HG02610 (cell line): ENCODE measurements around the gene DGKB.

ENCODE experiments used
- ATAC-seq: cut with Tn5 transposase; IDR thresholded peaks from one replicate; pipeline ENCODE4 v1.9.1; 2021; ENCODE audit warnings: mild to moderate bottlenecking, moderate library complexity; ENCODE audit not compliant: unreplicated experiment

Gene DGKB

GRCh38 chr7:14600766-14601367 is 301.7 kb downstream of the DGKB start:
- ATAC-seq, result no peak

DNA sequence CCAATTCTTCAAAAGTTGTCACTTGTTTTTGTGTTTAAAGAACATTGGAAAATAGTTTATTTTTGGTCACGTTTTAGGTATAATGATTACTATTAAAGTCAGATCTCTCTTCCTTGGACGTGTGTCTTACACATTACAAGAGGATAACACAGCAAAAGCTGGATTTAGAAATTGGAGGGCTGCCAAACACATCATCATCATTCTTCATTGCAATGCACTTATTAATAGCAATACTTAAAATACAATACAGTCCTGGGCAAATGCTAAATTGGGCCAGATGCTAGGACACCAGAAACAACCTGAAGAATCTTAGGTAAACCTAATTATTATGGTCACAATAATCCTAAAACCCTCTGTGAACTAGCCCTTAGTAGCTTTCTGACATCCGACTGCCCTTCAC is 303.6 kb downstream of the DGKB start:
- no peak for ATAC-seq

GRCh38 chr7:14596421-14596820 is 306.1 kb downstream of the DGKB start:
- no peak for ATAC-seq

DNA sequence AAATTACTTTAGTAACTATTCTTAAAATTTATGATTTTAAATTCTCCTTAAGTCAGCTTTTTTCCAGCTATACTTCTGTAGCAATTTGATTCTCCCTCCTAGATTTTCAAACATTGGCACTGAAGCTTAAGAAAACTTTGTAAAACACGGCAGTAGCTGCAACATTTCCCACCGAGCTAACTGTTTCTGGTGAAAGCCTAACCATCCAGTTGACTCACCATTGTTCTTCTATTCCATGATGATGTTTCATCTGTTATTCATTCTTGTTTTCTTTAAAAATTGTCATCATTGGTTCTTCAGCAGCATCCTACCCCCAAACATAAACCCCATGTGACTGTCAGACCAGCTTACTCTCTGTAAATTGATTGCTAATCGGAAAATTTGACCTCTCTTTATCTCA is 312.3 kb downstream of the DGKB start:
- ATAC-seq, result no peak

GRCh38 chr7:14585232-14585631 is 317.3 kb downstream of the DGKB start:
- no peak for ATAC-seq

GRCh38 chr7:14583518-14583917 is 319.0 kb downstream of the DGKB start:
- no peak for ATAC-seq

DNA sequence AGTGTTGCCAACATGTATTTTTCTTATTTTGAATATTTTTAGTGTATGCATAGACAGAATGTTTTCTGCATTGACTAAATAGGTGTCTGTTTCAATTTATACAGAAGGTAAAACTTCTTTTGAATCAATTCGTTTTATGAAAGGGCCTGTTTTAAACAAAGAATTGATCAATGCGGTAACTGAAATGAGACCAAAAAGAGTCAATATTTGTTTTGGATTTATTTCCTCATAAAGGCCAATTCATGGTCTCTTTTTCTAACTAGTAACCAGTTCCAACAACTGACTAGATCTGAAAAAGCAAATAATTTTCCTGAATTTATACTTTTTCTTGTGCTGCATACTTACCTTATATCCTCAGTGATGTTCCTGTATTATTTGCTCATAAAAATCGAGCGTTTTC is 320.5 kb downstream of the DGKB start:
- no peak for ATAC-seq

DNA sequence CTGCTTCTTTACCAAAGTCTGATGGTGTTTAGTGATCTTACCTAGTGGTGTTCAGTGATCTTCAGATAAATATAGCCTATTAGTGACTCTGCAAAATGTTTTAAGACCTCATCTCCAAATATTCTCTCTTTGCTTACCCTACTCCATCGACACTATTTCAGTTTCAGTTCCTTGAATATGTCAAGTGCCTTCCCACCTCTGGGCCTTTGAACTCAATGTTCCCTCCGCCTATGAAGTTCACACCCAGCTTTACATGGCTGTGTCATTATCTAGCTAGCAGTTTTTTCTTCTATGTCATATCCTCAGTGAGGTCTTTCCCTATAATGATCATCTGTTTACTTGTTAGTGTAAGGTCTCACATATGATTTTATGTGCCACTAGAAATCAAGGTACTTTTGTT is 322.6 kb downstream of the DGKB start:
- no peak for ATAC-seq

DNA sequence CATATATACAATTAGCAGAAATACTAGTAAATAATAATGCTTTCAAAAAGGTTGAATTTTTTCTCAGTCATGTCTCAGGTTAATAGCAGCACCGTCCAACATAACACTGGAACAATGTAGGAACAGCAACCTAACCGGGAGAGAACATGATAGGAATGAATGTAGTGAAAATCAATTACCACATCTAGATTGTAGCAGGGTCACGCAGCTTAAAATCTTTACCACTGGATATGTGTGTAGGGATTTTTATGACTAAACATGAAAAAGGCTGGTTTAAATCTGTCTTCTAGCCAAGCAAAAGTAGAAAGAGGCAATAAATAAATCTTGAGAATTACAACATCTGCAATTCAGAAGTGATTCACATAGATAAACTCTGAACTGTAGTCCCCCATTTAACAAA is 326.0 kb downstream of the DGKB start:
- no peak for ATAC-seq

- ATAC-seq, result no peak
Measured at GRCh38 chr7:14570750-14571607, 331.6 kb downstream of the DGKB start.

DNA sequence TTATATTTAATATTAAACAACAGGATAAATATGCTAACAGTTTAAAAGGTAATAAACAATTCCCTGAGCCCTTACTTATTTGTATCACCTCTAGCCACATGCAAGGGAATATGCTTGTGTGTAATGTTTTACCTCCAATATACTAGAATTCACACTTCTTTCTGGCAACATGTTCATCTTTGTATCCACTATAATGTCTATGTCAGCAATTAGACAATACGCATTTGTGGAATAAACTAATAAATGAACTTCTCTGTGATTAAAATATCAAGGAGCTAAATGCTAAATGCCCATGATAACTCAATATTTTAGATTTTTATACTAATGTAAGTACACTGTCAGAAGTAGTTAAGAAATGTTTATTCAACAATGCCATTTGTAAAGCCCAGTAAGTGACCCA is 350.5 kb downstream of the DGKB start:
- no peak for ATAC-seq

- ATAC-seq, result no peak
Measured at GRCh38 chr7:14551310-14551709, 351.2 kb downstream of the DGKB start.

- no peak for ATAC-seq
Measured at GRCh38 chr7:14542624-14543023, 359.9 kb downstream of the DGKB start.

DNA sequence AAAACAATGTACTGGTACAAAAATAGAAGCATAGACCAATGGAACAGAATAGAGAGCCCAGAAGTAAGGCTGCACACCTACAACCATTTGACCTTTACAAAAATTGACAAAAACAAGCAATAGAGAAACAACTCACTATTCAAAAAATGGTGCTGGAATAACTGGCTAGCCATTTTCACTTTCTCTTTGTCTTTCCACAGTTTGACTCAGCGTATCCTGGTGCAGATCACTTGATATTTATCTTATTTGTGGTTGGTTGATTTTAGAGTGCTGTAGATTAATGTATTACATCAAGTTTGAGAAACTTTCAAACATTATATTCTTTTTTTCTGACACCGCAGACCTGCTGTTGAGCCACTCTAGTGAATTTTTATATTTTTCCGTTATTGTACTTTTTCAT is 381.4 kb downstream of the DGKB start:
- ATAC-seq, result no peak

DNA sequence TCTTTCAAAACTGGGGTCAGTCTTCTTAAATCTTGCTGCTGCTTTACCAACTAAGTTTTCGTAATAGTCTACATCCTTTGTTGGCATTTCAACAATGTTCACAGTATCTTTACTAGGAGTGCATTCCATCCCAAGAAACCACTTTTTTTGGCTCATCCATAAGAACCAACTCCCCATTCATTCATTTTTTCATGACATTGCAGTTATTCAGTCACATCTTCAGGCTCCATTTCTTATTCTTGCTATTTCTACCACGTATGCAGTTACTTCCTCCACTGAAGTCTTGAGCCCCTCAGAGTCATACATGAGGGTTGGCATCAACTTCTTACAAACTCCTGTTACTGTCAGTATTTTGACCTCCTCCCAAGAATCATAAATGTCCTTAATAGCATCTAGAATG is 392.3 kb downstream of the DGKB start:
- ATAC-seq, result no peak

- ATAC-seq, result no peak
Measured at GRCh38 chr7:14507617-14508016, 394.9 kb downstream of the DGKB start.

- no peak for ATAC-seq
Measured at GRCh38 chr7:14505906-14506305, 396.6 kb downstream of the DGKB start.

DNA sequence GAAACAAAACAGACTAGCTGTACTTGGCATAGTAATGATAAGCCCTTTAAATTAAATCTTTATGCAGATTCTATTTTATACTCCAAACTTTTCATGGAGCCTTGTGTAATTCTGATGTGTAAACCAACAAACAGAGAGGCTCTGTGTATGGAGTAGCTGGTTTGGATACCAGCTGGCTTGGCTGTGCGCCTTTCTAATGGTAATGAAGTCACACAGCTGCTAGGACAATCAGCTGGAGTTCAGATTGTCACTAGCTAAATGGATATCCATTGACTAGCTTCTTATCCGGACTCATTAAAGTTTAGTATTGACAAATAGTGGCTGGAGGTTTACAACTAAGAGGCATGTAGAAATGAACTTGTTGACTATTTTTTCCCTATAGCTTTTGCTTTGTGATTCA is 398.4 kb downstream of the DGKB start:
- ATAC-seq, result no peak

GRCh38 chr7:14503623-14504022 is 398.9 kb downstream of the DGKB start:
- no peak for ATAC-seq

DNA sequence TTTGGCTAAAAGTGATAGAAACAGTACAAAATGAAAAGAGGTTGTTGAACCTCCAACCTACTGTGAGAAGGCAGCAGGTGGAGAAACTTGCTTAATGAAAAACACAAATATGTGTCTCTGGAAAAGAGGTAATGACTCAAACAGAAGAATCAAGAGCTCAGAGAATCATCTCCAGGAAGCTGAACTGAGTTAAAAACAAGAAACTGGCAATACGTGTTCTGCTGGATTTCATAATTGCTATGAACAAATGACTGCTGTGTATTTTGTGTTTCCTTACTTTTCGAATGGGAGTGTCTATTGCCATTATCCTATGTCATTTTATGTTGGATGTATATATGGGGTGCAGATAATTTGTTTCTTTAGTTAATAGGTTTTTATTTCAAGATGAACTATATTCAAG is 401.1 kb downstream of the DGKB start:
- no peak for ATAC-seq

DNA sequence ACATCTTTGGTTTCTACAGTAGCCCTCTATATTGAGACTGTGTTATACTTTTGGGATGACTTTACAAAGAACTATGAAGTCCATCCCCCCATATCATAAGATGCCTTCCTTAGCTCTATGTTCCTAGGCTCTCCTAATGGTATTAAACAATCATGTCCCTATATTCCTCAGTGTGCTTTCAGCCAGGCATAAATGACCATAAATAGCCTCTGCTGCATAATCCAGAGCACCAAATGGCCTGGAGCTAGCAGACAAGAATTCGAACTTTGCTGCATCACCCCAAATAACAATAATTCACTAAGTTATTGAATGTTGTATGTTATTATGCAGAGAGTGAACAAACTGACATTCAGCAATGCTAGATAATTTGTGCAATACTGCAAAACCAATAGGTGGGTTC is 405.2 kb downstream of the DGKB start:
- ATAC-seq, result no peak

GRCh38 chr7:14495633-14496032 is 406.9 kb downstream of the DGKB start:
- no peak for ATAC-seq
